ENCODE data around the gene MAU2. TPM values are rescaled to one million over a fixed set of nuclear protein-coding genes. Genes with fewer than 3 reads are reported as not detected.

Gene MAU2
- total and polyA plus RNA-seq, 2 experiments from 2014 or later, result 18.9 to 62.2 TPM

DNA sequence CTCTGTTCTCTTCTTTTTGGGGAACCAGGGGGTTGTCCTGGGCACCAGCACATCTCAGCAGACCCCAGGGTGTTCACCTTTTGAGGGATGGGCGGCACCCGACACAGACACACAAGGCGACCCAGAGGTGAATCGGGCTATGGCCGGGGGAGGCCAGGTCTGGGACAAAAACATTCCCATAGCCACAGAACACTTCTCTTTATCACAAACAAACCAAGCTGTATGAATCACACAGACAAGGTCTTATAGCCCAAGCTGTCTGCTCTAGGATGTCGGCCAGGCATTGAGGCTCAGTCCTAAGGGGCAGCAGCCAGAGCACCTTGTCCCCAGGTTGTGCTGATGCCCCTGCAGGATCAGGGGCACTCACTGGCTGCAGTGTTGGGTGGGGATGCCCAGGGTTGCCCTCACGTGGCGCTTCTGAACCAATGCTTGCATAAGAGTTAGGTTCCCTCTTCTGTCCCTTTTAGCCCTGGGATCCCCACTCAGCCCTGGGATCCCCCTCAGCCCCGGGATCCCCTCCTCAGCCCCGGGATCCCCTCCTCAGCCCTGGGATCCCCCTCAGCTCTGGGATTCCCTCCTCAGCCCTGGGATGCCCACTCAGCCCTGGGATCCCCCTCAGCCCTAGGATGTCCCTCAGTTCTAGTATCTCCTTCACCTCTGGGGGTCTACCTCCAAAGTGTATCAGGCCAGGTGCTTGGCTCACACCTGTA is 26.9 kb downstream of the MAU2 start:
- Mint-ChIP-seq H3K9me3 (no peaks in the 10 kb centered on the region), H3K27ac (no peak overlapping the region), H3K27me3 (ENCODE audit: insufficient read depth, low read depth, poor library complexity) (peaks cover 14% of the 10 kb centered on the region), H3K4me3 (no peak overlapping the region), H3K4me1 (no peaks in the 10 kb centered on the region), H3K36me3 (ENCODE audit: low read depth) (peaks cover 67% of the 10 kb centered on the region)
- no peak overlapping the region for H2AFZ ChIP-seq
- ATAC-seq (no peak), DNase-seq (ENCODE audit: low spot score) (no peak)
- TF ChIP-seq JUNB (IDR thresholded peaks at IDR 0.05; ENCODE audit: unreplicated experiment) (no peak), NANOG (IDR thresholded peaks at IDR 0.05; ENCODE audit: borderline replicate concordance) (no peak), STAT1 (IDR thresholded peaks at IDR 0.05; ENCODE audit: unreplicated experiment) (no peak), ZNF114 (CRISPR knock-in tag; IDR thresholded peaks at IDR 0.05) (no peak), EZH2 (IDR thresholded peaks at IDR 0.05; ENCODE audit: low read depth, unreplicated experiment) (no peak), ZNF331 (CRISPR knock-in tag; IDR thresholded peaks at IDR 0.05; ENCODE audit: low read depth) (no peak), EZH2phosphoT487 (IDR thresholded peaks at IDR 0.05; ENCODE audit: unreplicated experiment) (no peak), CREB1 (CRISPR knock-in tag; IDR thresholded peaks at IDR 0.05; ENCODE audit: low read depth) (no peak), POLR2AphosphoS5 (IDR thresholded peaks at IDR 0.05; ENCODE audit: low read depth) (no peak)
- TF ChIP-seq, protein P1, sequence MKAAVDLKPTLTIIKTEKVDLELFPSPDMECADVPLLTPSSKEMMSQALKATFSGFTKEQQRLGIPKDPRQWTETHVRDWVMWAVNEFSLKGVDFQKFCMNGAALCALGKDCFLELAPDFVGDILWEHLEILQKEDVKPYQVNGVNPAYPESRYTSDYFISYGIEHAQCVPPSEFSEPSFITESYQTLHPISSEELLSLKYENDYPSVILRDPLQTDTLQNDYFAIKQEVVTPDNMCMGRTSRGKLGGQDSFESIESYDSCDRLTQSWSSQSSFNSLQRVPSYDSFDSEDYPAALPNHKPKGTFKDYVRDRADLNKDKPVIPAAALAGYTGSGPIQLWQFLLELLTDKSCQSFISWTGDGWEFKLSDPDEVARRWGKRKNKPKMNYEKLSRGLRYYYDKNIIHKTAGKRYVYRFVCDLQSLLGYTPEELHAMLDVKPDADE (IDR thresholded peaks at IDR 0.05), result no peak
- TF ChIP-seq, protein P2, sequence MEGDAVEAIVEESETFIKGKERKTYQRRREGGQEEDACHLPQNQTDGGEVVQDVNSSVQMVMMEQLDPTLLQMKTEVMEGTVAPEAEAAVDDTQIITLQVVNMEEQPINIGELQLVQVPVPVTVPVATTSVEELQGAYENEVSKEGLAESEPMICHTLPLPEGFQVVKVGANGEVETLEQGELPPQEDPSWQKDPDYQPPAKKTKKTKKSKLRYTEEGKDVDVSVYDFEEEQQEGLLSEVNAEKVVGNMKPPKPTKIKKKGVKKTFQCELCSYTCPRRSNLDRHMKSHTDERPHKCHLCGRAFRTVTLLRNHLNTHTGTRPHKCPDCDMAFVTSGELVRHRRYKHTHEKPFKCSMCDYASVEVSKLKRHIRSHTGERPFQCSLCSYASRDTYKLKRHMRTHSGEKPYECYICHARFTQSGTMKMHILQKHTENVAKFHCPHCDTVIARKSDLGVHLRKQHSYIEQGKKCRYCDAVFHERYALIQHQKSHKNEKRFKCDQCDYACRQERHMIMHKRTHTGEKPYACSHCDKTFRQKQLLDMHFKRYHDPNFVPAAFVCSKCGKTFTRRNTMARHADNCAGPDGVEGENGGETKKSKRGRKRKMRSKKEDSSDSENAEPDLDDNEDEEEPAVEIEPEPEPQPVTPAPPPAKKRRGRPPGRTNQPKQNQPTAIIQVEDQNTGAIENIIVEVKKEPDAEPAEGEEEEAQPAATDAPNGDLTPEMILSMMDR (conservative IDR thresholded peaks at IDR 0.05; ENCODE audit: low read depth in 2 of 2), result no peak
- TF ChIP-seq, protein P3, sequence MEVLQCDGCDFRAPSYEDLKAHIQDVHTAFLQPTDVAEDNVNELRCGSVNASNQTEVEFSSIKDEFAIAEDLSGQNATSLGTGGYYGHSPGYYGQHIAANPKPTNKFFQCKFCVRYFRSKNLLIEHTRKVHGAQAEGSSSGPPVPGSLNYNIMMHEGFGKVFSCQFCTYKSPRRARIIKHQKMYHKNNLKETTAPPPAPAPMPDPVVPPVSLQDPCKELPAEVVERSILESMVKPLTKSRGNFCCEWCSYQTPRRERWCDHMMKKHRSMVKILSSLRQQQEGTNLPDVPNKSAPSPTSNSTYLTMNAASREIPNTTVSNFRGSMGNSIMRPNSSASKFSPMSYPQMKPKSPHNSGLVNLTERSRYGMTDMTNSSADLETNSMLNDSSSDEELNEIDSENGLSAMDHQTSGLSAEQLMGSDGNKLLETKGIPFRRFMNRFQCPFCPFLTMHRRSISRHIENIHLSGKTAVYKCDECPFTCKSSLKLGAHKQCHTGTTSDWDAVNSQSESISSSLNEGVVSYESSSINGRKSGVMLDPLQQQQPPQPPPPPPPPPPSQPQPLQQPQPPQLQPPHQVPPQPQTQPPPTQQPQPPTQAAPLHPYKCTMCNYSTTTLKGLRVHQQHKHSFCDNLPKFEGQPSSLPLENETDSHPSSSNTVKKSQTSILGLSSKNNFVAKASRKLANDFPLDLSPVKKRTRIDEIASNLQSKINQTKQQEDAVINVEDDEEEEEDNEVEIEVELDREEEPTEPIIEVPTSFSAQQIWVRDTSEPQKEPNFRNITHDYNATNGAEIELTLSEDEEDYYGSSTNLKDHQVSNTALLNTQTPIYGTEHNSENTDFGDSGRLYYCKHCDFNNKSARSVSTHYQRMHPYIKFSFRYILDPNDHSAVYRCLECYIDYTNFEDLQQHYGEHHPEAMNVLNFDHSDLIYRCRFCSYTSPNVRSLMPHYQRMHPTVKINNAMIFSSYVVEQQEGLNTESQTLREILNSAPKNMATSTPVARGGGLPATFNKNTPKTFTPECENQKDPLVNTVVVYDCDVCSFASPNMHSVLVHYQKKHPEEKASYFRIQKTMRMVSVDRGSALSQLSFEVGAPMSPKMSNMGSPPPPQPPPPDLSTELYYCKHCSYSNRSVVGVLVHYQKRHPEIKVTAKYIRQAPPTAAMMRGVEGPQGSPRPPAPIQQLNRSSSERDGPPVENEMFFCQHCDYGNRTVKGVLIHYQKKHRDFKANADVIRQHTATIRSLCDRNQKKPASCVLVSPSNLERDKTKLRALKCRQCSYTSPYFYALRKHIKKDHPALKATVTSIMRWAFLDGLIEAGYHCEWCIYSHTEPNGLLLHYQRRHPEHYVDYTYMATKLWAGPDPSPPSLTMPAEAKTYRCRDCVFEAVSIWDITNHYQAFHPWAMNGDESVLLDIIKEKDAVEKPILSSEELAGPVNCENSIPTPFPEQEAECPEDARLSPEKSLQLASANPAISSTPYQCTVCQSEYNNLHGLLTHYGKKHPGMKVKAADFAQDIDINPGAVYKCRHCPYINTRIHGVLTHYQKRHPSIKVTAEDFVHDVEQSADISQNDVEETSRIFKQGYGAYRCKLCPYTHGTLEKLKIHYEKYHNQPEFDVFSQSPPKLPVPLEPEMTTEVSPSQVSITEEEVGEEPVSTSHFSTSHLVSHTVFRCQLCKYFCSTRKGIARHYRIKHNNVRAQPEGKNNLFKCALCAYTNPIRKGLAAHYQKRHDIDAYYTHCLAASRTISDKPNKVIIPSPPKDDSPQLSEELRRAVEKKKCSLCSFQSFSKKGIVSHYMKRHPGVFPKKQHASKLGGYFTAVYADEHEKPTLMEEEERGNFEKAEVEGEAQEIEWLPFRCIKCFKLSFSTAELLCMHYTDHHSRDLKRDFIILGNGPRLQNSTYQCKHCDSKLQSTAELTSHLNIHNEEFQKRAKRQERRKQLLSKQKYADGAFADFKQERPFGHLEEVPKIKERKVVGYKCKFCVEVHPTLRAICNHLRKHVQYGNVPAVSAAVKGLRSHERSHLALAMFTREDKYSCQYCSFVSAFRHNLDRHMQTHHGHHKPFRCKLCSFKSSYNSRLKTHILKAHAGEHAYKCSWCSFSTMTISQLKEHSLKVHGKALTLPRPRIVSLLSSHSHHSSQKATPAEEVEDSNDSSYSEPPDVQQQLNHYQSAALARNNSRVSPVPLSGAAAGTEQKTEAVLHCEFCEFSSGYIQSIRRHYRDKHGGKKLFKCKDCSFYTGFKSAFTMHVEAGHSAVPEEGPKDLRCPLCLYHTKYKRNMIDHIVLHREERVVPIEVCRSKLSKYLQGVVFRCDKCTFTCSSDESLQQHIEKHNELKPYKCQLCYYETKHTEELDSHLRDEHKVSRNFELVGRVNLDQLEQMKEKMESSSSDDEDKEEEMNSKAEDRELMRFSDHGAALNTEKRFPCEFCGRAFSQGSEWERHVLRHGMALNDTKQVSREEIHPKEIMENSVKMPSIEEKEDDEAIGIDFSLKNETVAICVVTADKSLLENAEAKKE (CRISPR knock-in tag; IDR thresholded peaks at IDR 0.05), result no peak
- TF ChIP-seq, protein P4, sequence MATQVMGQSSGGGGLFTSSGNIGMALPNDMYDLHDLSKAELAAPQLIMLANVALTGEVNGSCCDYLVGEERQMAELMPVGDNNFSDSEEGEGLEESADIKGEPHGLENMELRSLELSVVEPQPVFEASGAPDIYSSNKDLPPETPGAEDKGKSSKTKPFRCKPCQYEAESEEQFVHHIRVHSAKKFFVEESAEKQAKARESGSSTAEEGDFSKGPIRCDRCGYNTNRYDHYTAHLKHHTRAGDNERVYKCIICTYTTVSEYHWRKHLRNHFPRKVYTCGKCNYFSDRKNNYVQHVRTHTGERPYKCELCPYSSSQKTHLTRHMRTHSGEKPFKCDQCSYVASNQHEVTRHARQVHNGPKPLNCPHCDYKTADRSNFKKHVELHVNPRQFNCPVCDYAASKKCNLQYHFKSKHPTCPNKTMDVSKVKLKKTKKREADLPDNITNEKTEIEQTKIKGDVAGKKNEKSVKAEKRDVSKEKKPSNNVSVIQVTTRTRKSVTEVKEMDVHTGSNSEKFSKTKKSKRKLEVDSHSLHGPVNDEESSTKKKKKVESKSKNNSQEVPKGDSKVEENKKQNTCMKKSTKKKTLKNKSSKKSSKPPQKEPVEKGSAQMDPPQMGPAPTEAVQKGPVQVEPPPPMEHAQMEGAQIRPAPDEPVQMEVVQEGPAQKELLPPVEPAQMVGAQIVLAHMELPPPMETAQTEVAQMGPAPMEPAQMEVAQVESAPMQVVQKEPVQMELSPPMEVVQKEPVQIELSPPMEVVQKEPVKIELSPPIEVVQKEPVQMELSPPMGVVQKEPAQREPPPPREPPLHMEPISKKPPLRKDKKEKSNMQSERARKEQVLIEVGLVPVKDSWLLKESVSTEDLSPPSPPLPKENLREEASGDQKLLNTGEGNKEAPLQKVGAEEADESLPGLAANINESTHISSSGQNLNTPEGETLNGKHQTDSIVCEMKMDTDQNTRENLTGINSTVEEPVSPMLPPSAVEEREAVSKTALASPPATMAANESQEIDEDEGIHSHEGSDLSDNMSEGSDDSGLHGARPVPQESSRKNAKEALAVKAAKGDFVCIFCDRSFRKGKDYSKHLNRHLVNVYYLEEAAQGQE (IDR thresholded peaks at IDR 0.05; ENCODE audit: unreplicated experiment), result no peak
- no peaks in the 10 kb centered on the region for H3K9me2 ChIP-seq (ENCODE audit: insufficient read depth)
- H3K27me3 ChIP-seq (ENCODE audit: insufficient read depth), result no peaks in the 10 kb centered on the region
- H3K27ac ChIP-seq (ENCODE audit: low read depth), result no peak overlapping the region
- H3K36me3 ChIP-seq (ENCODE audit: insufficient read depth), result peaks cover 18% of the 10 kb centered on the region
- no peaks in the 10 kb centered on the region for H3K79me2 ChIP-seq (replicated peaks; ENCODE audit: insufficient read depth)
- H3K4me1 ChIP-seq (ENCODE audit: insufficient read depth), result no peaks in the 10 kb centered on the region
- no peaks in the 10 kb centered on the region for H4K20me1 ChIP-seq (replicated peaks; ENCODE audit: insufficient read depth)
- H3F3A ChIP-seq (replicated peaks; ENCODE audit: low read depth), result no peaks in the 10 kb centered on the region
- no peak overlapping the region for H3K4me3 ChIP-seq
- no peak overlapping the region for H3K4me2 ChIP-seq
